ENCODE data around the gene KDM5C. TPM values are rescaled to one million over a fixed set of nuclear protein-coding genes. Genes with fewer than 3 reads are reported as not detected.

KDM5C gene
- total and polyA plus RNA-seq, 2 donors (not counting 1 experiment from before 2014, with no cell fraction given), result 30.5 to 83.6 TPM

- no peak overlapping the region for H3K4me3 ChIP-seq (replicated peaks in 1 of 4; ENCODE audit: control extremely low read depth in 1 of 4, insufficient read depth in 1 of 4, low read depth in 3 of 4, low read length in 4 of 4)
- no peaks in the 10 kb centered on the region for H4K20me1 ChIP-seq (ENCODE audit: control insufficient read depth, extremely low read depth, insufficient read depth, low read length)
- no peaks in the 10 kb centered on the region for H3K36me3 ChIP-seq (ENCODE audit: control insufficient read depth, insufficient read depth, low read length)
- no peaks in the 10 kb centered on the region for H3K79me2 ChIP-seq (ENCODE audit: control insufficient read depth, insufficient read depth, low read length)
- no peak overlapping the region for H2AFZ ChIP-seq (ENCODE audit: low read length)
- no peaks in the 10 kb centered on the region for H3K27me3 ChIP-seq (ENCODE audit: control insufficient read depth, insufficient read depth, low read length)
- peak in 1 of 2 donors; percentile 12 for DNase-seq (ENCODE audit: low read depth in 2 of 2)
- H3K27ac ChIP-seq (ENCODE audit: insufficient read depth, low read length), result no peak overlapping the region
- H3K4me2 ChIP-seq (ENCODE audit: extremely low read depth, insufficient read depth, low read length), result no peak overlapping the region
- no peak for TF ChIP-seq CTCF (conservative IDR thresholded peaks at IDR 0.05 in 1 of 2, IDR thresholded peaks at IDR 0.05 in 1 of 2; ENCODE audit: low read depth in 1 of 2, low read length in 2 of 2)
- no peak for TF ChIP-seq EZH2 (IDR thresholded peaks at IDR 0.05; ENCODE audit: low read length, missing control alignments)
- no peaks in the 10 kb centered on the region for H3K9me3 ChIP-seq (ENCODE audit: control insufficient read depth, insufficient read depth, low read depth, low read length)
- H3K9ac ChIP-seq (ENCODE audit: insufficient read depth, low read length), result no peak overlapping the region
- peaks cover 19% of the 10 kb centered on the region for H3K4me1 ChIP-seq (ENCODE audit: control insufficient read depth, extremely low read depth, insufficient read depth, low read length)
These were observed 43.2 kb upstream of the KDM5C start for GRCh38 chrX:53268173-53268572.

GRCh38 chrX:53266914-53267313, 41.9 kb upstream of the KDM5C start:
- Histone ChIP-seq H3K4me3 (replicated peaks in 1 of 4; ENCODE audit: control extremely low read depth in 1 of 4, insufficient read depth in 1 of 4, low read depth in 3 of 4, low read length in 4 of 4) (no peak overlapping the region), H3K9ac (ENCODE audit: insufficient read depth, low read length) (no peak overlapping the region), H3K79me2 (ENCODE audit: control insufficient read depth, insufficient read depth, low read length) (no peaks in the 10 kb centered on the region), H3K4me1 (ENCODE audit: control insufficient read depth, extremely low read depth, insufficient read depth, low read length) (peaks cover 22% of the 10 kb centered on the region), H3K4me2 (ENCODE audit: extremely low read depth, insufficient read depth, low read length) (no peak overlapping the region), H4K20me1 (ENCODE audit: control insufficient read depth, extremely low read depth, insufficient read depth, low read length) (no peaks in the 10 kb centered on the region), H3K27me3 (ENCODE audit: control insufficient read depth, insufficient read depth, low read length) (no peaks in the 10 kb centered on the region), H3K27ac (ENCODE audit: insufficient read depth, low read length) (no peak overlapping the region), H2AFZ (ENCODE audit: low read length) (no peak overlapping the region), H3K9me3 (ENCODE audit: control insufficient read depth, insufficient read depth, low read depth, low read length) (no peaks in the 10 kb centered on the region), H3K36me3 (ENCODE audit: control insufficient read depth, insufficient read depth, low read length) (no peaks in the 10 kb centered on the region)
- TF ChIP-seq CTCF (conservative IDR thresholded peaks at IDR 0.05 in 1 of 2, IDR thresholded peaks at IDR 0.05 in 1 of 2; ENCODE audit: low read depth in 1 of 2, low read length in 2 of 2) (no peak), EZH2 (IDR thresholded peaks at IDR 0.05; ENCODE audit: low read length, missing control alignments) (no peak)
- no peak for DNase-seq (ENCODE audit: low read depth in 2 of 2)

GRCh38 chrX:53265771-53266574, 41.0 kb upstream of the KDM5C start:
- H3K36me3 ChIP-seq (ENCODE audit: control insufficient read depth, insufficient read depth, low read length), result no peaks in the 10 kb centered on the region
- H3K9me3 ChIP-seq (ENCODE audit: control insufficient read depth, insufficient read depth, low read depth, low read length), result no peaks in the 10 kb centered on the region
- H3K9ac ChIP-seq (ENCODE audit: insufficient read depth, low read length), result no peak overlapping the region
- no peak overlapping the region for H3K4me2 ChIP-seq (ENCODE audit: extremely low read depth, insufficient read depth, low read length)
- peak; percentile 43 to 71 for DNase-seq (ENCODE audit: low read depth in 2 of 2)
- no peak overlapping the region for H2AFZ ChIP-seq (ENCODE audit: low read length)
- no peaks in the 10 kb centered on the region for H3K79me2 ChIP-seq (ENCODE audit: control insufficient read depth, insufficient read depth, low read length)
- H3K27me3 ChIP-seq (ENCODE audit: control insufficient read depth, insufficient read depth, low read length), result no peaks in the 10 kb centered on the region
- peaks cover 22% of the 10 kb centered on the region for H3K4me1 ChIP-seq (ENCODE audit: control insufficient read depth, extremely low read depth, insufficient read depth, low read length)
- H3K4me3 ChIP-seq (replicated peaks in 1 of 4; ENCODE audit: control extremely low read depth in 1 of 4, insufficient read depth in 1 of 4, low read depth in 3 of 4, low read length in 4 of 4), result no peak overlapping the region
- TF ChIP-seq EZH2 (IDR thresholded peaks at IDR 0.05; ENCODE audit: low read length, missing control alignments), result no peak
- H3K27ac ChIP-seq (ENCODE audit: insufficient read depth, low read length), result peak overlapping the region; percentile 54
- H4K20me1 ChIP-seq (ENCODE audit: control insufficient read depth, extremely low read depth, insufficient read depth, low read length), result no peaks in the 10 kb centered on the region

All from fibroblast of lung (primary cell).